DLD1 (cell line): Measurements from ENCODE around the gene HAUS5.
"Not testable (repeated sequence)": the region's sequence is repeated elsewhere in the genome, so short reads cannot be mapped to it uniquely, and the experiment has no call there.

Experiments used
- in situ Hi-C: cut with HindIII; loops from 2 replicates; pipeline ENCODE4 v1.10.0; 2017; ENCODE audit warnings: low sequenced_read_pairs

The HAUS5 gene

DNA sequence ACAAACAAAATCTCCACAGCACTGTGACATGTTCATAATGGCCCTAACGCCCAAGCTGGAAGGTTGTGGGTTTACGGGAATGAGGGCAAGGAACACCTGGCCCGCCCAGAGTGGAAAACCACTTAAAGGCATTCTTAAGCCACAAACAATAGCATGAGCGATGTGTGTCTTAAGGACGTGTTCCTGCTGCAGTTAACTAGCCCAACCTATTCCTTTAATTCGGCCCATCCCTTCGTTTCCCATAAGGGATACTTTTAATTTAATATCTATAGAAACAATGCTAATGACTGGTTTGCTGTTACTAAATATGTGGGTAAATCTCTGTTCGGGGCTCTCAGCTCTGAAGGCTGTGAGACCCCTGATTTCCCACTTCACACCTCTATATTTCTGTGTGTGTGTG, 5.4 kb upstream of the HAUS5 start:
- in situ Hi-C loops: not testable (repeated sequence)

DNA sequence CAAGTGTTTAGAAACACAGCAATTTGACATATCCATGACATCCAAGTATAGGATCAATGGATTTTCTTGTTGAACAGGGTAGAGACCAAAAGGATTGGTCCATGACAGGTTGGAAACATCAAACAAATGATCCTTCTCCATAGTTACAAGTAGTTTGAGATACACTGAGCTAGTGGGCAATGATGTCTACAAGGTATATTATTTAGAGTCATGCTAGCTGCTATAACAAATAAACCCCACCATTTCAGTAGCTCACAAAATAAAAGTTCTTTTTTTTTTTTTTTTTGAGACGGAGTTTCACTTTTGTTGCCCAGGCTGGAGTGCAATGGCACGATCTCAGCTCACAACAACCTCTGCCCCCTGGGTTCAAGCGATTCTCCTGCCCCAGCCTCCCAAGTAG, 4.9 kb upstream of the HAUS5 start:
- in situ Hi-C loops: no loop called here

DNA sequence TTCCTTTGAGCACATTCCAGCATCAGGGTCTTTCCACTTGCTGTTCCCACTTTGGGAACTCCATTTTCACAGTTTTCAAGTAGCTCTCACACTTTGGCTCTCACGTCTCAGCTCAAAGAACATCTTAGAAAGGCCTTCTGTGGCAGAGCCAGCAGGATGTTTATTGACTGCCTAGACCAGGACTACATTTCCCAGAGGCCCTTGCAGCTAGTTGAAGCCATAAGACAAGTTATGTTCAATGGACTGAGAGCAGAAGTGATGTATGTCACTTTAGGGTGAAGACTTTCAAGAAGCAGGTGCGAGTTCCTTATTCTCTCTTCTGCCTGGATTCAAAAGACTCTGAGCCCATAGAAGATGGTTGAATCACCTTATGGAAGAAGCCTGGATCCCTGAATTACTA, 4.3 kb upstream of the HAUS5 start:
- in situ Hi-C loops: no loop called here

DNA sequence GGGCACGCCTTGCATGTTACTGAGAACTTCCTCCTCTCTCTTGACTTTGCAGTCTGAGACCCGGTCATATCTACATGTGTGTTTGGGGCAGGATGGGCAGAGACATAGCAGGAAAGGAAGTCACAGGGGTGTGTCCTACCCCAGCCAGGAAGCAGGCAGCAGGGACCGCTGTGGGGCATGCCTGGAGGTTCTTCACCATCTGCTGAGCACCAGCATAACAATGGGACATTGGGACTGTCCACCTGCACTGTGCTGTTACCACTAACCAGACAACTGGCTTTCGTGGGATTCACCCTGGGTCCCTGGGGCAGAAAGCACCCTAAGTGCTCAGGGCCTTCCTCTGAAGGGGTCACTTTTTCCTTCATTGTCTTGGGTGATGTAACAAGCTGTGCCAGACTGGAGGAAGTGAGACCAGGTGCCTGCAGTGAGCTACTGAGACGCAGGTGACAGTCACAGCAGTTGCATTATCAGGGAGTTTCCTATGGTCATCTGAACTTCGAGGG, 2.6 kb upstream of the HAUS5 start:
- in situ Hi-C loops: no loop called here

DNA sequence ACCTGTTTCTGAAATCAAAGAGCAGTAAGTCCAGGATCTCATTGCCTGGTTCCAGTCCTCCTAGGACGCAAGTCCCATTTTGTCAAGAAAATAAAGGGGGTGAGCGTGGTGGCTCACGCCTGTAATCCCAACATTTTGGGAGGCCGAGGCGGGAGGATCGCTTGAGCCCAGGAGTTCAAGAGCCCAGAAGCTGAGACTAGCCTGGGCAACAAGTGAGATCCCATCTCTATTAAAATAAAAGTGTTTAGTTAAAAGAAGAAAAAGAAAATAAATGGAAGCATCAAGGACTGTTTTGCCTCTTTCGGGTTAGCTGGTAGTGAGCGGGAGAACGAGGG, 344 bp upstream of the HAUS5 start:
- in situ Hi-C loops: no loop called here

DNA sequence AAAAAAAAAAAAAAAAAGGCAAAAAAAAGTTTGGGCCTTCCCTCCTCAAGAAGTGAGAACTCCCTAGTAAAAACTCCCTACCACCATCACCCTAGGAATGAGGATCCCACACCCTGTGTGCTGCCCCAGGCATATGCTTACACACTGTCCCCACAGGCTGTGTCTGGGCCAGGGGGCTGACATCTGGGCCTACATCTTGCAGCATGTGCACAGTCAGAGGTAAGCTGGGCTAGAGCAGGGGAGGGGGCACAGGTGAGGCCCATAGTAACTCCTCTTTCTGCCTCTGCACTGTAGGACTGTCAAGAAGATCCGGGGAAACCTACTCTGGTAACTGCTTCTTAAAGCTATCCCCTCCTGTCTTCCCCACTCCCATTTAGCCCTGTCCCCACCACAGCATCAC, 1.0 kb downstream of the HAUS5 start:
- in situ Hi-C loops: no loop called here

DNA sequence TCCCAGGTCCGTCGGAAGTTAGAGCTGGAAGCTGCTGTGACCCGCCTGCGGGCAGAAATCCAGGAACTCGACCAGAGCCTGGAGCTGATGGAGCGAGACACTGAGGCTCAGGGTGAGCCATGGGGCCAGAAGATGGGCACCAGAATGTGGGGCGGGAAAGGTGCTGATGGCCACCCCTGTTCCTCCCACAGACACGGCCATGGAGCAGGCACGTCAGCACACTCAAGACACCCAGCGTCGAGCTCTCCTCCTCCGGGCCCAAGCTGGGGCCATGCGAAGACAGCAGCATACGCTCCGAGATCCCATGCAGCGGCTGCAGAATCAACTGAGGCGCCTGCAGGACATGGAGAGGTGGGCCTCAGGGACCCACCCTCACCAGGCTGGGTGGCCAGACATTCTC, 2.5 kb downstream of the HAUS5 start:
- in situ Hi-C loops: no loop called here

DNA sequence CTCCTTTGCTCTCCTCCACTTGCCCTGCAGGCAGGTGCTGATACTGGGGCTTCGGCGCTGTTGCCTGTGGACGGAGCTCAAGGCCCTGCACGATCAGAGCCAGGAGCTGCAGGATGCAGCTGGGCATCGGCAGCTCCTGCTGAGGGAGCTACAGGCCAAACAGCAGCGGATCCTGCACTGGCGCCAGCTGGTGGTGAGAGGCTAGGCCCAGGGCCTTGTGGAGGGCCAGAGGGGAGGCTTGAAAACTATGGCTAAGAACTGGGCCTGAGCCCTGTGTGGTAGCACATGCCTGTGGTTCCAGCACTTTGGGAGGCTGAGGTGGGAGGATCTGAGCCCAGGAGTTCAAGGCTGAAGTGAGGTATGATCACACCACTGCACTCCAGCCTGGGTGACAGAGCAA, 6.3 kb downstream of the HAUS5 start:
- in situ Hi-C loops: no loop called here

DNA sequence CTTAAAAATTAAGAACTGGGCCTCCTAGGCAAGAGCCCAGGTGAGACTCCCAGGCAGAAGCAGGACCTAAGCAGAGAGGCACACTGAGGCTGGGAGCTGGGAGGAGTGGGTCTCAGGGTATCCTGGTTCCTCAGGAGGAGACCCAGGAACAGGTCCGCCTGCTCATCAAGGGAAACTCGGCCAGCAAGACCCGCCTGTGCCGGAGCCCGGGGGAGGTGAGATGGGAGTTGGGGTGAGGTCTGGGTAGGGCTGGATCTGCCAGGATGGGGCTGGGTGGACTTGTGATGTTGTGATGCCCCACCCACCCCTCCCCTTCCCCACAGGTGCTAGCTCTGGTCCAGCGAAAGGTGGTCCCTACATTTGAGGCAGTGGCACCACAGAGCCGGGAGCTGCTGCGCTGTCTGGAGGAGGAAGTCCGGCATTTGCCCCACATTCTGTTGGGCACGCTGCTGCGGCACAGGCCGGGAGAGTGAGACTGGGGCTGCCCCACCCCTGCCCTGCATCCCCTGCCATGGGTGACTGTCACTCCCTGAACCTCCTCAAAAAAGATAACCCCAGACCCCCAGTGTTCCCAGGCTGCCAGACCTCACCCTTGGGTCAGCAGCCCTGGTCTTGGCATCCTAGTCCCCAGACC, 6.9 kb downstream of the HAUS5 start:
- in situ Hi-C loops: no loop called here

DNA sequence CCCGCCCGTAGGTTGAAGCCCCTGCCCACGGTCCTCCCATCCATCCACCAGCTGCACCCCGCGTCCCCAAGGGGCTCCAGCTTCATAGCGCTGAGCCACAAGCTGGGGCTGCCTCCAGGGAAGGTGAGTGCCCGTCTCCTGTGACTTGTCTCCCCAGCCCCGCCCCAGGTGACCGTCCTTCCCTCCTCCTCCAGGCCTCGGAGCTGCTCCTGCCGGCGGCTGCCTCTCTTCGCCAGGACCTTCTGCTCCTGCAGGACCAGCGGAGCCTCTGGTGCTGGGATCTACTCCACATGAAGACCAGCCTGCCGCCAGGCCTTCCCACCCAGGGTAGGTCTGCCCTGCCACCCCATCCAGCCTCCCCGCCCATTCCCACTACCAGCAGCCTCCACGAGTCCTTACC, 7.5 kb downstream of the HAUS5 start:
- in situ Hi-C loops: no loop called here

DNA sequence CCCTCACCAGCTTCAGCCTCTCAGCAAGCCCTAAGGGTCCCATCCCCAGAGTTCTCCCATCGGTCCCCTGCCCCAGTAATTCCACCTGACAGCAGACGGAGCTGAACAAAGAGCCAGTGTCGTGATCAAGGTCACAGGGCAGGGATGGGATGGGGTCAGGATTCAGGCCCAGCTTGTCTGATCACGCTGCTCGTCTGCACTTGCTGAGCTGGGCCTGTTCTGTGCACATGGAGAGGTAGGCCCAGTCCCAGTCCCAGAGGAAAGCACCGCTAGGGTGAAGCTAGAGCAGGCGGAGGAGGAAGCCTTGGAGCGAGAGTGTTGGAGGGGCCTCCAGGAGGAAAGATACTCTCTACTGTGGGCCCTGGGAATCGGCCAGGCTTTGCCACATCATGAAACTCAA, 9.2 kb downstream of the HAUS5 start:
- in situ Hi-C loops: no loop called here

DNA sequence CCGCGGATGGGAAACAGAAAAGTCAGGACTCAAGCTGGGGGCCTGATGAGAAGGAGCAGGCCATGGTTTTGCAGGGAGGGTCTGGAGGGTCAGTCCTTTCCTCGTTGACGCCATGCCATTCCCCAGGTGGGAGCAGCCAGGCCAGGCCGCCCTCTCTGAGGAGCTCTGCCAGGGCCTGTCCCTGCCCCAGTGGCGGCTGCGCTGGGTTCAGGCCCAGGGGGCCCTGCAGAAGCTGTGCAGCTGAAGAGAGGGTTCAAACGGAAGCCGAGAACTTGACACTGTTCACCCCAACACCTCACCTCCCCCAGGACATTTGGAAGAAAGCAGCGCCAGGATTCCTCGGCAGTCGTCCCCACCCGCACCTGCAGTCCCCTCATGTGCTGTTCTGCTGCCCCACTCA, 10.2 kb downstream of the HAUS5 start:
- in situ Hi-C loops: no loop called here

DNA sequence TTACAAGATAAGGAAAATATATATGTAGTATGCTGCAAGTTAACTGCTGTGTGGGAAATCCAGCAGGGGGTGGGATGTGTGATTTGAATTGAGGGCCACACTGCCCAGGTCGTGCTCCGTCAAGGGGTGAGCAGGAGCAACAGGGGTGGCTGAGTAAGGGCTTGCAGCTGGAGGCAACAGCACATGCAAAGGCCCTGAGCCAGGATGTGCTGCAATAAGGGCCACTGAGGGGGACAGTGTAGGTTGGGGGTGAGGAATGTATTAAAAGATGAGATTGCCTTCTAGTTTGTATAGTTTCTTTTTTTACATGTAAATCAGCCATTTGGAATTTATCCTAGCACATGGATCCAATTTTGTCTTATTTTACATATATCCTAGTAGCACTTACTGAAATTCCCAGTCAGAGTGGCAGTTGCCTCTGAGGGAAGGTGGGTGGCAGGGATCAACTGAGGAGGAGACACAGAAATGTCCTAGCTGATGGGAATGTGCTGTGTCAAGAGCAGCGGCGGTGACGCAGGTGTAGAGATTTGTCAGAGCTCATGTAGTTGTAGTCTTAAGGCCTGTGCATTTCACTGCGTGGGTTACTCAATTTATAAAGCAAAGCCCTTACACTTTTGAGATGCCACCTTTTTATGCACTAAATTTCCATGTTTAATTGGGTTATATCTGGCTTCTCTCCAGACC, 10.9 kb downstream of the HAUS5 start:
- in situ Hi-C loops: no loop called here

DNA sequence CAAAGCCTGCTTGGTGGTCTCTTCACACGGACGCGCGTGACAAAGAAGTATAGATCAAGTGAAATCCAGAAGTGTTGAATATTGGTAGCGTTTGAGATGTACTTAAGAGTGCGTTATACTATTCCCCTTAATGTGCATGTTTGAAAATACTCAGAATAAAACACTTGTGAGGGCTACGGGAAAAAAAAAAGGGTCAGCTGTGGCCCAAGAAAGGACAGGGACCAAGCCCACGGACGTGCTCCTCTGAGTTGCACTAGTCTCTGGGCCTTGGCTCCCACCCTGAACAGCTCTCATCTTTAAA, 15.7 kb downstream of the HAUS5 start:
- in situ Hi-C loops: no loop called here

DNA sequence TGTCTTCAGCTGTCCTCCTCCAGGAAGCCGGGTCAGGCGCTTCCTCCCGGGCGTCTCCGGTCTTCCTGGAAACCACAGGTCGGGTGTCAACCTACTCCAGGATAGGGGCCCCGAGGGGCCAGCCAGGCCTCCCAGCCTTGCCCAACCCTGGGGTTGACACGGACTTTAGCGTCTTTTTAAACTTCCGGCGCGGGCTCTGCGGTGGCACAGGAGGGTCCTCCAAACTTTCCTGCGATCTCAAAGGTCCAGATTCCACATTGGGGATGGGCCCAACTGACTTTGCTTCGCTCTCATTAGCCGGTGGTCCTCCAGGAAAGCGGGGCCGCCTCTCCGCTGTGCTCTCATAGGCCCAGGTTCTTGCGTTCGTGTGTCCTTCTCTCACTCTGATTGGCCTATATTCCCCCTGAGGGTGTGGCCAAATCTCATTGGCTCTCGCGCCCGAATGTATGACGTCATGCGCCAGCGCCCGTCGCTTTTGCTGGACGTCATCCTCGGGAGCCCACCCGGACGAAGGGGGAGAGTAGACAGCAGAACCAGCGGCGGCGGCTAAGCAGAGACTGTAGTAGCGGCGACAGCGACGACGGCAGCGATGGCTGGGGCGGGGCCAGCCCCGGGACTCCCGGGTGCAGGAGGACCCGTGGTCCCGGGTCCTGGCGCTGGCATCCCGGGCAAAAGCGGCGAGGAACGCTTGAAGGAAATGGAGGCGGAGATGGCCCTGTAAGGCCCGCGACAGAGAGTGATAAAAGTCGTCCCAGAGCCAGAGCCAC, 16.2 kb downstream of the HAUS5 start, which contains the start of gene RBM42:
RBM42 (plus strand) TSS at position 472 of the 767 bp plus-strand sequence; CDS start at position 590, 118 bp downstream.
- in situ Hi-C loops: no loop called here

DNA sequence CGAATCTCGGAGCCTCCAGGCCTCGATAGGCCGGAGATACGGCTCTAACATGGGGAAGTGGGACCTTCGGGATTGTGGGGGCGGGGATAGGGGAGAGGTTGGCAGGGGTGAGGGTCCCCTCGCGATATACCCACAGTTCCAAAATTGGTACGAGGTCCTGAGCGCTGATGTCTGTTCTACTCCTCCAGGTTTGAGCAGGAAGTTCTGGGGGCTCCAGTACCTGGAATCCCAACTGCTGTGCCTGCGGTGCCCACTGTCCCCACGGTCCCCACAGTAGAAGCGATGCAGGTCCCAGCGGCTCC, 16.7 kb downstream of the HAUS5 start:
- in situ Hi-C loops: no loop called here

DNA sequence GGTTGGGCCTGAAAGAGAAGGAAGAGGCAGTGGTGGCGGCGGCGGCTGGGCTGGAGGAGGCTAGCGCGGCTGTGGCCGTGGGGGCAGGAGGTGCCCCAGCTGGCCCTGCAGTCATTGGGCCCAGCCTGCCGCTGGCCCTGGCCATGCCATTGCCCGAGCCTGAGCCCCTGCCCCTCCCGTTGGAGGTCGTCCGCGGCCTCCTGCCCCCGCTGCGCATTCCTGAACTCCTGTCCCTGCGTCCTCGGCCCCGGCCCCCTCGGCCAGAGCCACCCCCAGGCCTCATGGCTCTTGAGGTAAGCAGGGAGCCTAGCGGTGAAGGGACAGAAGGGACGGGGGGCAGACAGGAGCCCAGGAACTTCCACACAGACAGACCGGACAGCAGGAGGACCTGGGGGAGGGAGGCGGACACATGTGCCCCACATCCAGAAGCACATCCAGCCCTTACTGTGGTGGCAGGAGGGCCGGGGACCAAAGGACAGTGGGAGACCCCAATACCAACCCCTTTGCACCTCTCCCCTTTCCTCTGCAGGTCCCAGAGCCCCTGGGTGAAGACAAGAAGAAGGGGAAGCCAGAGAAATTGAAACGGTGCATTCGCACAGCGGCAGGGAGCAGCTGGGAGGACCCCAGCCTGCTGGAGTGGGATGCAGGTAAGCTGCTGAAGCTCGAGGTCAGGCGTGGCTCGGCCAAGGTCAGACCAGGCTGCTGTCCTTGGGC, 21.3 kb downstream of the HAUS5 start:
- in situ Hi-C loops: no loop called here

DNA sequence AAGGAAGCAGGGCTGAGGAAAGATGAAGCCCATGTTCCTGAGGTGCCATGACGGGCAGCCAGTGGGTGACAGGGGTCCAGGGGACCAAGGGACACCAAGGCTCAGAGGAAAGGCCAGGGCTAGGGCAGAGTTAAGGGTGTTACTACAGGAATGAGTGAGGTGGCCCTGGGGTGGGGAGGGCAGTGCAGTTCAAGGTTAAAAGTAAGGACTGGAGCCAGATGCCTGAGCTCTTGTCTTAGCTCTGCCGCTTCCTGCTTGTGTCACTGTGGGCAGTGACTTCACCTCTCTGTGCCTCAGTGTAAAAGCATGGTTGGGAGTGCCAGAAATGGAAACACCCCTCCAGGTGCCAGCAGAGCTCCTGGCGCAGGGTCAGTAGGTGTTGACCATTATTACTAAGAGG, 24.1 kb downstream of the HAUS5 start:
- in situ Hi-C loops: no loop called here

DNA sequence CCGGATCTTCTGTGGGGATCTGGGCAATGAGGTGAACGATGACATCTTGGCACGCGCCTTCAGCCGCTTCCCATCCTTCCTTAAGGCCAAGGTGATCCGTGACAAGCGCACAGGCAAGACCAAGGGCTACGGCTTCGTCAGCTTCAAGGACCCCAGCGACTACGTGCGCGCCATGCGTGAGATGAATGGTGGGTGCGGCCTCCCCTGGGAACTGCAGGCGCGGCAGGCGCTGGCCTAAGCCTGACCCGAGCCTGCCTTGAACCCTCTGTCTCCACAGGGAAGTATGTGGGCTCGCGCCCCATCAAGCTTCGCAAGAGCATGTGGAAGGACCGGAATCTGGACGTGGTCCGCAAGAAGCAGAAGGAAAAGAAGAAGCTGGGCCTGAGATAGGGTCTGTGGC, 24.6 kb downstream of the HAUS5 start:
- in situ Hi-C loops: no loop called here

DNA sequence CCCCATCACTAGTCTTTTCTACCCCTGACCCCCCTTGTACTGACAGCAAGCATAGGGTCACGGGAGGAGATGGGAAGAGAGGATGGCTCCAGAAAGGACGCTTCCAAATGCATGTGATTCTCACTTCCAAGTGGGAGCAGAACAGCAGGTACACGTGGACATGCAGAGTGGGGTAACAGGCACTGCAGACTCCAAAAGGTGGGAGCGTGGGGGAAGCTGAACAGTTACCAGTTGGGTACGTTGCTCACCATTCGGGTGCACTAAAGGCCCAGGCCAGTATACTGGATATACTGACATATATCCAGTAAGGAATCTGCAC, 26.7 kb downstream of the HAUS5 start:
- in situ Hi-C loops: no loop called here

DNA sequence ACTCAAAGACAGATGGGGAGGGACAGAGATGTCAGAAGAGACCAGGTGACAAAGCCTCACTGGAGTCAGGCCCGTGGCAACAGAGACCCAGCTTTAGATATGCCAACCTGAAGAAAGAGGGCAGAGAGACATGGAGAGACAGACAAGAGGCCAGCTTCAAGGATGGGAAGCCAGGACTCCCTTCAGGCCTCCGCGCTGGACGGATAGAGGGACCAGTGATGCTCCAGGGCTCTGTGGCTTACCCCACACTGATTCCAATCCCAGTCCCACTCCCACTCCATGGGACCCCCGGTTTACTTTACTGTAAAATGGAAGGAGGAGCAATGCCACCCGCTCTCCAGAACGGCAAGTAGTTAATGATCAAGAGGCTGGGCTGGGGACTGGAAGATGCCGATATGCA, 27.3 kb downstream of the HAUS5 start:
- in situ Hi-C loops: no loop called here

DNA sequence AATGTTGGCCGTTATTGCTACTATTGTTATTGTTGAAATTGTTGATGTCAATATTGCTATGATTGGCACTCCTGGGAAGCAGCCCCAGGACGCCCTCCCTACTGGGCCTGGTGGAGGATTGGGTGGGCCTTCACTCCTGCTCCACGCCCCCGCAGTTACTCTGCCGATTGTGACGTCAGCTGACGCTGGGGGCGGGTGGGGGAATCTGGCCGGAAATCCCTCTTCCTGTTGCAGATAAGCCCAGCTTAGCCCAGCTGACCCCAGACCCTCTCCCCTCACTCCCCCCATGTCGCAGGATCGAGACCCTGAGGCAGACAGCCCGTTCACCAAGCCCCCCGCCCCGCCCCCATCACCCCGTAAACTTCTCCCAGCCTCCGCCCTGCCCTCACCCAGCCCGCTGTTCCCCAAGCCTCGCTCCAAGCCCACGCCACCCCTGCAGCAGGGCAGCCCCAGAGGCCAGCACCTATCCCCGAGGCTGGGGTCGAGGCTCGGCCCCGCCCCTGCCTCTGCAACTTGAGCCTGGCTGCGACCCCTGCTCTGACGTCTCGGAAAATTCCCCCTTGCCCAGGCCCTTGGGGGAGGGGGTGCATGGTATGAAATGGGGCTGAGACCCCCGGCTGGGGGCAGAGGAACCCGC, 29.1 kb downstream of the HAUS5 start, which contains the start of gene ETV2:
ETV2 (plus strand) TSS at position 231 of the 637 bp plus-strand sequence. CDS start 716 bp downstream, outside the sequence.
- in situ Hi-C loops: no loop called here
